Keratinocyte (primary cell): ENCODE results near the gene AK9. TPM values are rescaled to one million over a fixed set of nuclear protein-coding genes. Genes with fewer than 3 reads are reported as not detected.

Experiments used
- DNase-seq: peaks from one replicate; pipeline ENCODE4 v3.0.0-alpha.2; 2011; ENCODE audit warnings: low read depth, missing footprints, low spot score
- FAIRE-seq: peaks from 2 replicates; lab custom pipeline; 2011; peaks lifted over from hg19 to GRCh38; lab: Jason Lieb, UNC
- H2AFZ ChIP-seq: 2 replicates; pipeline ENCODE4 v1.6.0; 2012; ENCODE audit warnings: low read length, control low read depth, inconsistent platforms; ENCODE audit not compliant: control insufficient read depth
- H3K27ac ChIP-seq: 2 replicates; pipeline ENCODE4 v1.5.1; 2011; ENCODE audit warnings: low read length; ENCODE audit not compliant: control insufficient read depth, insufficient read depth
- H3K27me3 ChIP-seq: 3 replicates; pipeline ENCODE4 v1.6.0; 2011; ENCODE audit warnings: low read length; ENCODE audit not compliant: control insufficient read depth, insufficient read depth; ENCODE audit errors: extremely low read depth
- H3K36me3 ChIP-seq, 2 experiments: 2 replicates in 1 of 2; 3 replicates in 1 of 2; pipeline ENCODE4 v1.5.1; 2011; ENCODE audit warnings: low read length in 2 of 2, mild to moderate bottlenecking in 1 of 2; ENCODE audit not compliant: control insufficient read depth in 2 of 2, insufficient read depth in 2 of 2; ENCODE audit errors: extremely low read depth in 1 of 2
- H3K4me1 ChIP-seq: 3 replicates; pipeline ENCODE4 v1.5.1; 2011; ENCODE audit warnings: low read length; ENCODE audit not compliant: control insufficient read depth, insufficient read depth; ENCODE audit errors: extremely low read depth
- H3K4me2 ChIP-seq: 3 replicates; pipeline ENCODE4 v1.6.0; 2011; ENCODE audit warnings: low read depth, low read length; ENCODE audit not compliant: control insufficient read depth, insufficient read depth; ENCODE audit errors: extremely low read depth
- H3K4me3 ChIP-seq, 3 experiments: fragments of 200-600 bp in 1 of 3; sonication (generic) in 1 of 3; 2 replicates in 2 of 3; 3 replicates in 1 of 3; pipeline ENCODE4 v1.5.1; 2011 to 2016; ENCODE audit warnings: low read length in 3 of 3, mild to moderate bottlenecking in 3 of 3, control low read depth in 2 of 3, inconsistent platforms in 1 of 3, low read depth in 1 of 3, mixed read lengths in 1 of 3, mixed run types in 1 of 3, moderate library complexity in 1 of 3; ENCODE audit not compliant: control insufficient read depth in 2 of 3, insufficient read depth in 2 of 3; ENCODE audit errors: extremely low read depth in 1 of 3
- H3K79me2 ChIP-seq: 2 replicates; pipeline ENCODE4 v1.6.0; 2012; ENCODE audit warnings: low read length; ENCODE audit not compliant: control insufficient read depth, insufficient read depth
- H3K9ac ChIP-seq: 3 replicates; pipeline ENCODE4 v1.6.0; 2011; ENCODE audit warnings: low read length; ENCODE audit not compliant: control insufficient read depth, insufficient read depth; ENCODE audit errors: extremely low read depth
- H3K9me1 ChIP-seq: 3 replicates; pipeline ENCODE4 v1.6.0; 2011; ENCODE audit warnings: low read length; ENCODE audit not compliant: control insufficient read depth, insufficient read depth; ENCODE audit errors: extremely low read depth
- H3K9me3 ChIP-seq: 2 replicates; pipeline ENCODE4 v1.5.1; 2012; ENCODE audit warnings: low read depth, low read length; ENCODE audit not compliant: control insufficient read depth
- H4K20me1 ChIP-seq: 3 replicates; pipeline ENCODE4 v1.6.0; 2011; ENCODE audit warnings: low read length; ENCODE audit not compliant: control insufficient read depth, insufficient read depth; ENCODE audit errors: extremely low read depth
- CTCF ChIP-seq, 3 experiments: IDR thresholded peaks in 1 of 3; conservative IDR thresholded peaks in 1 of 3; optimal IDR thresholded peaks in 1 of 3; 2 replicates in 2 of 3; 3 replicates in 1 of 3; pipeline versions ENCODE3 to v1.5.1; 2011; ENCODE audit warnings: low read length in 3 of 3, mild to moderate bottlenecking in 3 of 3, moderate library complexity in 2 of 3, control low read depth in 1 of 3, inconsistent platforms in 1 of 3; ENCODE audit not compliant: insufficient read depth in 2 of 3; ENCODE audit errors: extremely low read depth in 1 of 3
- EZH2 ChIP-seq: IDR thresholded peaks from one replicate; pipeline ENCODE4 v1.6.1; 2012; ENCODE audit warnings: inconsistent platforms, mild to moderate bottlenecking, low read length, moderate library complexity
- dilution Hi-C: fragments of 300-500 bp; cut with MboI; formaldehyde crosslinking; loops from one replicate; pipeline ENCODE4 v1.7.0; 2020; ENCODE audit warnings: low sequenced_read_pairs; ENCODE audit not compliant: extremely low pct_ligation_motif_present
- polyA plus RNA-seq, 5 experiments: library from polyadenylated mRNA; depleted of rRNA in 3 of 5; stranded (reverse) in 3 of 5; stranded (forward) in 1 of 5; unstranded in 1 of 5; fragments of >200 nt; gene quantifications; 1 replicate in 1 of 5; 2 replicates in 3 of 5; 3 replicates in 1 of 5; pipeline versions ENCODE4 v1.2.1 to v1.2.3, GENCODE V29; 2011 to 2012; ENCODE audit warnings: missing spikeins in 2 of 5, low read depth in 1 of 5, low replicate concordance in 1 of 5

Gene AK9
- polyA plus RNA-seq, 1 donor (not counting 4 experiments of a cell fraction or from before 2014, with no cell fraction given) = 1.8 TPM

GRCh38 chr6:109475625-109476024, 215.4 kb downstream of the AK9 start:
- Histone ChIP-seq H3K79me2 (peaks cover 38% of the 10 kb centered on the region), H3K36me3 (peaks cover 32 to 38% of the 10 kb centered on the region in 2 experiments), H2AFZ (no peak overlapping the region), H3K4me2 (no peak overlapping the region), H3K27me3 (no peaks in the 10 kb centered on the region), H3K9ac (no peak overlapping the region), H3K4me3 (no peak overlapping the region), H3K9me1 (peaks cover 3% of the 10 kb centered on the region), H3K27ac (no peak overlapping the region), H3K4me1 (peaks cover 15% of the 10 kb centered on the region), H4K20me1 (peaks cover 3% of the 10 kb centered on the region), H3K9me3 (no peaks in the 10 kb centered on the region)
- FAIRE-seq = no peak
- no peak for DNase-seq
- no peak for TF ChIP-seq CTCF (optimal IDR thresholded peaks at IDR 0.05 in 1 of 3, IDR thresholded peaks at IDR 0.05 in 1 of 3, conservative IDR thresholded peaks at IDR 0.05 in 1 of 3; ENCODE audit: extremely low read depth in 1 of 3, insufficient read depth in 2 of 3, low read length in 3 of 3)
- no peak for TF ChIP-seq EZH2
- dilution Hi-C loops = no loop called here

GRCh38 chr6:109474995-109475394, 216.0 kb downstream of the AK9 start:
- DNase-seq = no peak
- H3K9me1 ChIP-seq = peaks cover 3% of the 10 kb centered on the region
- H3K9ac ChIP-seq = no peak overlapping the region
- dilution Hi-C loops = no loop called here
- peaks cover 3% of the 10 kb centered on the region for H4K20me1 ChIP-seq
- no peaks in the 10 kb centered on the region for H3K9me3 ChIP-seq
- no peak for TF ChIP-seq CTCF (optimal IDR thresholded peaks at IDR 0.05 in 1 of 3, IDR thresholded peaks at IDR 0.05 in 1 of 3, conservative IDR thresholded peaks at IDR 0.05 in 1 of 3; ENCODE audit: extremely low read depth in 1 of 3, insufficient read depth in 2 of 3, low read length in 3 of 3)
- no peak for TF ChIP-seq EZH2
- H3K36me3 ChIP-seq = peaks cover 34 to 39% of the 10 kb centered on the region in 2 experiments
- H3K4me2 ChIP-seq = no peak overlapping the region
- no peak overlapping the region for H3K4me3 ChIP-seq
- no peak overlapping the region for H3K27ac ChIP-seq
- H3K27me3 ChIP-seq = no peaks in the 10 kb centered on the region
- H3K79me2 ChIP-seq = peaks cover 31% of the 10 kb centered on the region
- H3K4me1 ChIP-seq = peaks cover 11% of the 10 kb centered on the region
- H2AFZ ChIP-seq = no peak overlapping the region
- no peak for FAIRE-seq
